ENCODE measurements around the gene GALNT1.

DNA sequence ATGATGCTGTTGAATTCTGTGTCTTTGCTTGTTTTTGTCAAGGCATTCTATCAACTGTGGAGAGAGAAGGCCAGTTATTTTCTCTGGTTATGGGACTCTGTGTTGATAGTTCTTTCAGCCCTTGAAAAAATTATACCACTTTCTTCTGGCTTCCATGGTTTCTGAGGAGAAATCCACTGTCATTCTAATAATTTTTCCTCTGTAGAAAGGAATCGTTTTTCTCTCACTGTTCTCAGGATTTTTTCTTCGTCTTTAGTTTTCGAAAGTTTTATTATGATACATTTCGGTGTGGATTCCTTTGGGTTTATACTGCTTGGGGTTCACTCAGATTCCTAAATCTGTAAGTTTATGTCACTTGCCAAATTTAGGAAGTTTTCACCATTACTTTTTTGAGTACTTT, 6.6 kb downstream of the GALNT1 start:
- TF ChIP-seq POLR2A (IDR thresholded peaks at IDR 0.05; ENCODE audit: low read length) (no peak), GATA1 (IDR thresholded peaks at IDR 0.05; ENCODE audit: low read depth, low read length) (no peak)

All from erythroblast (primary cell).